Activated CD4-positive, alpha-beta T cell treated with anti-CD3 and anti-CD28 coated beads for 1 hour (primary cell): Measurements from ENCODE around the gene ZMYM1.
"Not testable (repeated sequence)": the region's sequence is repeated elsewhere in the genome, so short reads cannot be mapped to it uniquely, and the experiment has no call there.

ENCODE experiments used
- DNase-seq: peaks from one replicate; pipeline ENCODE4 v3.0.0-alpha.2; 2020

The ZMYM1 gene

DNA sequence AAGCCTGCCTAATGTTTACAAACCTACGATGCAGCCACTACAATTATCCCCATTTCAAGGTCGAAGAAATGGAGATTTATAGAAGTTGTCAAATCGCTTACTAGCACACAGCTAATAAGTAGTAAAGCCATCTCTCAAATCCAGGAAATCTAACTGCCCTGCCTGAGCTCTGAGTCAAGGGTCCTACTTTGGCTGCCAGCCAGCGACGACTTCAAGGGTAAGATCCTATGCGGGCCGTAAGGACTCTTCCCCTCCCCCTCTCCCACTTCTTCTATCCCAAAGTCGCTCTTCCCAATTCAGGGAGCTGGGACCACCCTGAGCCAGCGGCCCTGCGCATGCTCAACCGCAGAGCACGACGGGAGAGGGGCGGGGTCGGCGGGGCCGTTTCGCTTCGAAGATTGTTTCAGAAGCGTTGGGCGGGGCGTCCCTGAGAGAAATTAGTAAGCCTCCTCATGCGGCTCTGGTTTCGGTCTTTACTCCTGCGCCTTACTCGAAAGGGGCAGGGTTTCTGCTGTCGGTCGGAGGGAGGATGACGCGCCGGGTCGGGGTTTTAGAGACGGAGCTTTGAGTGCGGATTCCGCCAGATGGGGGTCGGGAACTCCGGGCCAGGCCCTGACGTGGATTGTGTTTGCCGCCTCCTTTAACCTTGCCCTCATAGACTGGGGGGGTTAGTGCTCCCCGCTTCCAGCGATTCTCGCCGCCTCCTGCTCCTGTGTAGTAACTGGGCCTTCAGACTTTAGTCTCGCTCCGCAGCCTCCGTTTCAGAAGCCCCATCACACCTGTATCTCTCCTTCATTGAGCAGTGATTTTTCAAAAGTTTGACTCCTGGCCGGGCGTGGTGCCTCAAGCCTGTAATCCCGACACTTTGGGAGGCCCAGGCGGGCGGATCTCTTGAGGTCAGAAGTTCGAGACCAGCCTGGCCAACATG lies at the start of gene ZMYM1:
TSS of gene ZMYM1 (plus strand) at position 383 of the 928 bp plus-strand sequence. CDS start 14,603 bp downstream, outside the sequence.
- peak; percentile 72 for DNase-seq

DNA sequence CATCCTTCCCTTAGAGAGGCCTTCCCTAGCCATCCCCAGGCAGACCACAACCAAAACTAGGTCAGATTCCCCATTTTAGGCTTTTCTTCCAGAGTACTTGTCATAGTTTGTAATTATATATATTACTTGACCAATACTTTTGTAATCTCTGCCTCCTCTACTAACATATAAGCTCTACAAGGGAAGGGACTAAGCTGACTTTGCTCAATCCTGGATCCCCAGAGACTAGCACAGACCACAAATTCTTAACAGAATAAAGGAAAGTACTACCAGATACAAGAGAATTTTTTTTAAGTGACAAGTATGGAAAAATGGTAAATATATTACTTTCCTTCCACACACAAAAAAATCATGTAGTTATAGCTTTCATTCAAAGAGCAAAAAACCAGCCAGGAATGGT lies 49.4 kb upstream of the ZMYM1 start:
- DNase-seq: no peak

DNA sequence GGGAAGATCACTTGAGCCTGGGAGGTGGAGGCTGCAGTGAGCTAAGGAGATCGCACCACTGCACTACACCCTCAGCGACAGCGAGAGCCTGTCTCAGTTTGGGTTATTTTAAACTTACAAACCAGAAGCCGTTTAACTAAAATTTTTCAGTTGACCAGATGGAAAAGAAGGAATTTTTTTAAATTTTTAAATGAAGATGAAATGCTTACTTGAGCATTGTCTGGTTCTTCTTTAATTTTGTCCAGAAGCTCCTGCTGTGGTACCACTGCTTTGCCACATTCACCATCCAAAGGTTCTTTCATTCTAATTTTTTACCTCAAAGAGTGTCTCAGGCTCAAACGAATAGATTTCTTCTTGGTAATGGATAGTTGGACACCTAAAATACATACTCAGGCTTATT lies 48.8 kb upstream of the ZMYM1 start:
- DNase-seq: no peak

DNA sequence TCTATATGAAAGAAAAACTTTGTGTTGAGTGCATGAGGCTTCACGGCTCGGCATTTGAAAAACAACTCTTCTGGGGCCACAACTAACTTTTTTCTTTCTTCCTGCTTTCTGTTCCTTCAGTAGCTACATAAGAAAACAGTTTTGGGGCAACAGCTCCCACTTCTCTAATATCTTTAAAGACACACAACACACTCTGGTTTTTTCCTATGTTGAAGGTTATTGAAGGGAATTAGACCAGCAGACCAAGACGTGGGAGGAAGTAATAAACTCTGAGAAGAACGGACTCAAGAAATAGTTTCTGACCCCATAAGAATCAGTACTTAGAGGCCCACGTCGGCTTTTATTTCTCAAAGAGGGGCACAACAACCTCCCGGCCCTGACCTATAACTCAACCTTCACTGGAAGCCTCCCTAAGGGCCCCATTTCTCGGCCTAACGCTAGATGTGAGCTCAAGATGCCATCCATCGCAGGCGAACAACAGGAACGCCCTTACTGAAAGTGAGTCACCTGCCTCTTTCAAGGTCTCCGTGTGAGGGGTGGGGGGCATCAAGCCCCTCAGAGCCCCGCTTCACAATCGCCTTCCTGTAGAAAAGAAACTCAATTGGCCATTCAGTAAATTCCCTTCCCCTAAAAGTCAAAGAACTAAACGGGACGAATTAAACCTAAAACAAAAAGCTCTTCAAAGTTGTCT lies 48.3 kb upstream of the ZMYM1 start:
- peak; percentile 19 for DNase-seq

DNA sequence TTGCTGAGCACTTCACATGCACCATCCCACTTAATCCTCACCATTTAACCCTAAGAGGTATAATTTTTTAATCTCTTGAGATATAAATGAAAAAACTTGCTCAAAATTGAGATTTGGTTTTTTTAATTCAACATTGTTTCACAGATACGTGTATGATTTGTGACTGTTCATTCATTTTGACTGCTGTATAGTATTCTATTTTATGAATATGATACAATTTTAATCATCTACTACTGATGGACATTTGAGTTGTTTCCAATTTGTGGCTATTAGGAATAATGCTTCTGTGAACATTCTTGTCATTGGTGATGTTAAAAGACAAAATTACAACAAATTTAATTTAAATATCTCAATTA lies 46.8 kb upstream of the ZMYM1 start:
- DNase-seq: no peak

DNA sequence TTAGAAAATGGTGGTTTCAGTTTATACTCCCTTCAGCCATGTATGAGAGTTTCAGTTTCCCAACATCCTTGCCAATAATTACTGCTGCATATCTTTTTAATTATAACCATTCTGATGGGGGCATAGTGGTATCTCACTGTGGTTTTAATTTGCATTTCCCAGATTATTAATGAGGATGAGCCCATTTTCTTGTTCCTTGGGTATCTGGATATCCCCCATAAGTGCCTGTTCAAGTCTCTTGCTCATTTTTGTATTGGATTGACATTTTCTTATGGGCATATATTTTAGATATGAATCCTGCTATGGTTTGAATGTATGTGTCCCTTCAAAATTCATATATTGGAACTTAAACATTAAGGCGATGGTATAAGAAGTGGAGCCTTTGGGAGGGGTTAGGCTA lies 45.8 kb upstream of the ZMYM1 start:
- no peak for DNase-seq

DNA sequence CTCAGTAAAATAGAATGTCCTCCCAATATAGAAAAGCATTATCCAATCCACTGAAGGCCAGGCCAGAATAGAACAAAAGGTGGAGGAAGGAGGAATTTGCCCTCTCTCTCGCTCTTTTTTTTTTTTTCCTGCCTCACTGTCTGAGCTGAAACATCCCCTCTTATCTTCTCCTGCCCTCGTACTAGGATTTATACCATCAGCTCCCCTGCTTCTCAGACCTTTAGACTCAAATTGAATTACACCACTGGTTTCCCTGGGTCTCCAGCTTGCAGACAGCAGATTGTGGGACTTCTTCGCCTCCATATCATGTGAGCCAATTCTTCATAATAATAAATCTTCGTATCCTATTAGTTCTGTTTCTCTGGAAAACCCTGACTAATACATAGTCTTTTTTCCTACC lies 42.6 kb upstream of the ZMYM1 start:
- no peak for DNase-seq

DNA sequence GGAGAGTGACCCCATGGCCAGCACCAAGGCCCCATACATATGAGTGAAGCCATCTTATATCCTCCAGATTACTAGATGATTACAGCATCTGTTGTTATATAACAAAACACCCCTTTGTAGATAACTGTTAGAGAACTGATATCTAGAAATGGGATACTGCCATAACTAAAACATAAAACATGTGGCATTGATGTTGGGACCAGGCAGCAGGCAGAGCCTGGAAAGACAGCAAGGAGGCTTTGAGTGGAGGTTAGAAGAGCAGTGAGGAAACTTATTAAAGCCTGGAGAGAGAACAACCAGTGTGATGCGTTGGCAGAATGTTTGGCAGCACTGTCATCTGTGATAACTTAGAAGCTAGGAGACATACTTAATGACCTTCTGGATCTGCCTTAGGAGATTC lies 42.0 kb upstream of the ZMYM1 start:
- DNase-seq: no peak

DNA sequence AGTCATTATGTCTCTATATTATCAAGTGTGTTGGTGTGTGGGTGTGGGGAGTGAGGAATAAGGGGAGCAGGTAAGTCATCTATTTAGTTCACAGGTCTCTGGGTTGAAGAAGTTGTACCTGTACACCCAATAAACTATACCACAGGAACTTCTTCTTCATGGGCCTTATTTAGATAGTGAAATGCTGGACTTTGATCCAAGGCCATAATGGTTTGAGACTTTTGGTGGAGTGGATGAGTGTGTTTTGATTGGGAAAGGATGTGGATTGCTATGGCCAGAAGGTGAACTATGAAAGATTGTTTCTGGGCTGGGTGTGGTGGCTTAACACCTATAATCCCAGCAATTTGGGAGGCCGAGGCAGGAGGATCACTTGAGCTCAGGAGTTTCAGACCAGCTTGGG lies 40.5 kb upstream of the ZMYM1 start:
- no peak for DNase-seq

DNA sequence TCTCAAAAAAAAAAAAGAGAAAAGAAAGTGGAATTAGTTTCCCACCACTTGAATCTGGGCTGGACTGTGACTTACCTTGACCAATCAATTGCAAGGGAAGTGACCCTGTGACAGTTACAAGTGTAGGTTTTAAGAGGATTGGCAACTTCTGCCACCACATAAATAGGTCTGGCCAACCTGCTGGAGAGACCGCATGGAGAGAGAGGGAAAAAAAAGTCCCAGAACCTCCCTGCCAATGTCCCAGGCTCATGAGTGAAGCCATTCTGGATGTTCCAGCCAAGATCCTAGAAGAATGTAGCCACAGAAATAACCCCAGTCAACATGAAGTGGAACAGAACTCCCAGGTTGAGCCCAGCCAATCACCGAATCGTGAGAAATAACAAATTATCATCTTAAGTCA lies 35.7 kb upstream of the ZMYM1 start:
- DNase-seq: no peak

DNA sequence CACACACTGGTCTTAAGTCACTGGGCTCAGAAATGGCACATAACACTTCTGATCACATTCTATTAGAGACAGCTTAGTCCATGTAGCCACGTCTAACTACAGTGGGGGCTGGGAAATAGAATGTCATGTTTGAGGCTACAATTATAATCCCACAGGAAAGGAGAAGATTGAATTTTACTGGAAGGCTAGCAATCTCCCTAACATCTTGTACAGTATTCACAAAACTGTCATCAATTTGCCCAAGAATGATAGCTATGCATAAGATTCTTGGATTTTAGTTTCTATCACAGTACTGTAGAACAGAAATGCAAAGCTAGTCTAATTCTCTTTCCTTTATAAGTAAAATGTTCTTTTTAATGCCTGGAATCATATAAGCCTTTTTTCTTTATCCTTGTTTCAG lies 34.8 kb upstream of the ZMYM1 start:
- no peak for DNase-seq

DNA sequence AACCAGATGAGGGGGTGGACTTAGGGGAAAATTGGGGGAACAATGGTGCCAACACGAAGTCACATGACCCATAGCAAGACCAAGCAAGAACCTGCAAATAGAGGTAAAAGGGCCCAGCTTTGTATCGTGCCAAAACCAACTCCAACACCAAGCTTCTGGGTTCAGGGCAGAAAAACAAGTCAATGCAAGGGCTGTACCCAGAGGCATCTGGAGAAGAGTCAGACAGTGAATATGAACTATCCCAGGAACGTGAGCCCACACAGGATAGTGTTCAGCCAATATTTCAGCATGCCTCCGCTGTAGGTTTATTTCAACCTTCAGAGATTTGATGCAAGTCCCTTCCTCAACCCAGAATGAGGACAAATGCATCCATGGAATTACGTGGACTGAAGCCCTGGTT lies 32.5 kb upstream of the ZMYM1 start:
- DNase-seq: no peak

DNA sequence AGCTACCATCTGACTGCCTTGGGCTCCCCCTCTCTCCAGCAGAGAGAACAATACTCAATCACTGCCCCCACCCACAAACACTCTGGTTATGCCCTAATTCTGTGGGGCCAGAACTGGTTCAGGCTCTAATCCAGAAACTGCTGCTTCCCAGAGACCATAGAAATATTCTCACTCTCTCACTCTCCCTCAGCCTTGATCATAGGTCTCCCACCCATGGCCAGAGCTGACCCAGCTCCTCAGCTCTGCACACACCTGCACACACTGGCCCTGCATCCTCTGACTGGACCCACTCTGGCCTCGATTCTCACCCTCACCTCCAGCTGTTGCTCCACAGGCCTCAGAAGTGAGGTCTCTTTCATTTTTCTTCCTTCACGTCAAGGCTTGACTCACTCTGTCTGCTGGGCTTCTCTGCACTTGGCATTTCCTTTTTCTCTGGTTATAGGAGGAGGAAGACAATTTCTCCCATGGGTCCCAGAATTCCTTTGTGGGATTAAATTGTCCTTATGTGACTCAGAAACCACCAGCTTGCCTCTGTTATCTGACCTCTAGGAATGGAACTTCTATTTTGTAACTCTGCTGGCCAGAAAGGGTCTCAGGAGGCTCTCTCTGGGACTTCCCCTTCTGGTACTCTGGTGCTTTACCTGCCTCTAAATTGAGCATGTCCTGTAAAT lies 31.9 kb upstream of the ZMYM1 start:
- no peak for DNase-seq

DNA sequence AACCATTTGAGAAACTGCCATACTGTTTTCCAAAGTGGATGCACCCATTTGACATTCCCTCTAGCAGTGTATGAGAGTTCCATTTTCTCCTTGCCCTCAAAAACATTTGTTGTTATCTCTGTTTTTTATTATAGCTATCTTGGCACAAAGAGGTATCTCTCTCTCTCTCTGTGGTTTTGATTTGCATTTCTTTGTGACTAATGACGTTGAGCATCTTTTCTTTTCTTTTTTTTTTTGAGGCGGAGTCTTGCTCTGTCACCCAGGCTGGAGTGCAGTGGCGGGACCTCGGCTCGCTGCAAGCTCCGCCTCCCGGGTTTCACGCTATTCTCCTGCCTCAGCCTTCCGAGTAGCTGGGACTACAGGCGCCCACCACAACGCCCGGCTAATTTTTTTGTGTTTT lies 30.1 kb upstream of the ZMYM1 start:
- DNase-seq: no peak

DNA sequence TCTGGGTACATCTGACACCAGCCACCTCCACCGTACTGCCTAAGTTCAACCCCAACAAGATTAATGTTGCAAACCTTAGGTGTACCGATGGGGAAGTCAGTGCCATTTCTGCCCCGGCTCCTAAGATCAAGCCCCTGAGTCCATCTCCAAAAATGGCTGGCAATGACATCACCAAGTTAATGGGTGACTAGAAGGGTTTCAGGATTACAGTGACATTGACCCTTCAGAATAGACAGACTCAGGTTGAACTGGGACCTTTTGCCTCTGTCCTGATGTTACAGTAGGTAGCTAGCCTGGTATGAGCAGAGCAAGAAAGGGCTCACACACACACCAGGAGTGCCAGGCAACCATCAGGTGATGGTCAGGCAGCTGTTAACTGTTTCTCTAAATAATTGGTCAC lies 25.8 kb upstream of the ZMYM1 start:
- DNase-seq: no peak

DNA sequence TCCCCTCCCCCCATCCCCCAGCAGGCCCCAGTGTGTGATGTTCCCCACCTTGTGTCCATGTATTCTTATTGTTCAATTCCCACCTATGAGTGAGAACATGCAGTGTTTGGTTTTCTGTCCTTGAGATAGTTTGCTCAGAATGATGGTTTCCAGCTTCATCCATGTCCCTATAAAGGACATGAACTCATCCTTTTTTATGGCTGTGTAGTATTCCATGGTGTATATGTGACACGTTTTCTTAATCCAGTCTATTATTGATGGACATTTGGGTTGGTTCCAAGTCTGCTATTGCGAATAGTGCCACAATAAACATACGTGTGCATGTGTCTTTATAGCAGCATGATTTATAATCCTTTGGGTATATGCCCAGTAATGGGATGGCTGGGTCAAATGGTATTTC lies 24.9 kb upstream of the ZMYM1 start:
- not testable (repeated sequence) for DNase-seq

DNA sequence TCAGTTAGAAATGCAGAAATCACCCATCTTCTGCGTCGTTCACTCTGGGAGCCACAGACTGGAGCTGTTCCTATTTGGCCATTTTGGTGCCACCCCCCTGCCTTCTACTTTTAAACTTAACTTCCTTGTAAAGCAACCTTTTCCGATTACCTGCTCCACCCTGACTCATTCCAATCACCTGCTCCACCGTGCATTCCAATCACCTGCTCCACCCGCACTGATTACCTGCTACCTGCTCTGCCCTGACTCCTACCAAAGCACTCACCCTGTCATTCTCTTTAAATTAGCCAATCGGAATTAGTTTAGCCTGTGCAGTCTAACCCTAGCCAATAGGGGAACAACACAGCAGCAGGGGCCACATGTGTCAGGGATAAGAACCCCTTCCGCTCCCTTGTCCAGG lies 20.9 kb upstream of the ZMYM1 start:
- DNase-seq: not testable (repeated sequence)

DNA sequence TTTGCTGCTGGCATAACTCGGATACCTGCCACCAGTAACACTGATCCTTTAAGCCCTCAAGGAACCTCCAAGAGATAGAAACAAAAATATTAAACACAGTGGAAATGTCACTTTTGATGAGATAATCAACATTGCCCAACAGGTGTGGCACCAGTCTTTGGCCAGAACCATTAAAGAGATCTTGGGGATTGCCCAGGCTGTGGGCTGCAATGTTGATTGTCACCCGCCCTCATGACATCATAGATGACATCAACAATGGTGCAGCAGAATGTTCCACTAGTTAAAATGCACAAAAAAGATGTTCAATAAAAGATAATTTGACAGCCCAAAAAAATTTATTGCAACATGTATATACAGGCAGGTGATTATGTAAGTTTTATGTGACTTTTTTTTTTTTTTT lies 20.2 kb upstream of the ZMYM1 start:
- DNase-seq: no peak

DNA sequence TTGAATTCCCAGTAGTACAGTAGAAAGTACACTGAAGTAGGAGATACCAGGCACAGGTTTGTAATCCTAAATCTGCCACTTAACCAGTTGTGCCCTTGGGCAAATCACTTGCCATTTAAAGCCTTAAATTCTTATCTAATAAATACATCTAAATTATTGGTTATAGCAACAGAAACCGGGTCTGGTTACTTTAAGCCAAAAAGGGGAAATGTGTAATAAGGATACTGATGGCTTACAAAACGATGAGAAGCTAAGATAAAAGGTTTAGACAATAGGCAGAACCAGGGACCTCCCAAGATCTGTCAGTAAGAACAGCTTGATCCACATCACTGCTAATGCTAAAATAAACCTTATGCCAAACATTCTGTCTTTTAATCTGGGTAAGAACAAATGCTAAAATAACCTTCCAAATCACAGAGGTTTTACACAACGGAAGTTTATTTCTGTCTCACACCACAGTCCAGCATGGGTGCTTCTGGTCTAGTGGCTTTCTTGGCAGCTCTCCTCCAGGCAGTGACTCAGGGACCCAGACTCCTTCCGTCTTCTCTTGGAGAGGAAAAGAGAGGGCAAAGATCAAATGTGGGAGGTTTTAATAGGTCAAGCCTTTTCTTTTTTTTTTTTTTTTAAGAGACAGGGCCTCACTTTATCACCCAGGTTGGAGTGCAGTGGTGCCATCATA lies 16.5 kb upstream of the ZMYM1 start:
- no peak for DNase-seq

DNA sequence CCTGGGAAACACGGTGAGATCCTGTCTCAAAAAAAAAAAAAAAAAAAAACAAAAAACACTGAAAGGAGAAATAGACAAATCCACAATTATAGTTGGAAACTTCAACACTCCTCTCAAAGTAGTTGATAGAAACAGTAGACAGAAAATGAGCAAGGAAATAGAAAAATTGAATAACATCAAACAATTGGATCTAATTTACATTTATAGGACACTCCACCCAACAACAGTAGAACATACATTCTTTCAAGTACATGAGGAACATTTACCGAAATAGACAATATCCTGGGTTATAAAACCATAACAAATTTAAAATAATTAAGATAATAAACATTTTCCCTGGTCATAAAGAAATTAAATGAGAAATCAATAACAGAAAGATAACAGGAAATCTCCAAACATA lies 14.9 kb upstream of the ZMYM1 start:
- DNase-seq: no peak

DNA sequence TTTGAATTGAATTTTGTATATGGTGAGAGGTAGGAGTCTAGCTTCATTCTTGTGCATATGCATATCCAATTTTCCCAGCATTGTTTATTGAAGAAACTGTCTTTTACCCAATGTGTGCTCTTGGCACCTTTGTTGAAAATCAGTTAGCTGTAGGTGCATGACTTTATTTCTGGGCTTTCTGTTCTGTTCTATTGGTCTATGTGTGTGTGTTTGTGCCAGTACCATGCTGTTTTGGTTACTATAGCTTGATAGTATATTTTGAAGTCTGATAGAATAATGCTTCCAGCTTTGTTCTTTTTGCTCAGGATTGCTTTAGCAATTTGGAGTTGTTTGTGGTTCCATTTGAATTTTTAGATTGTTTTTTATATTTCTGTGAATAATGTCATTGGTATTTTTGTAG lies 9.4 kb upstream of the ZMYM1 start:
- no peak for DNase-seq

DNA sequence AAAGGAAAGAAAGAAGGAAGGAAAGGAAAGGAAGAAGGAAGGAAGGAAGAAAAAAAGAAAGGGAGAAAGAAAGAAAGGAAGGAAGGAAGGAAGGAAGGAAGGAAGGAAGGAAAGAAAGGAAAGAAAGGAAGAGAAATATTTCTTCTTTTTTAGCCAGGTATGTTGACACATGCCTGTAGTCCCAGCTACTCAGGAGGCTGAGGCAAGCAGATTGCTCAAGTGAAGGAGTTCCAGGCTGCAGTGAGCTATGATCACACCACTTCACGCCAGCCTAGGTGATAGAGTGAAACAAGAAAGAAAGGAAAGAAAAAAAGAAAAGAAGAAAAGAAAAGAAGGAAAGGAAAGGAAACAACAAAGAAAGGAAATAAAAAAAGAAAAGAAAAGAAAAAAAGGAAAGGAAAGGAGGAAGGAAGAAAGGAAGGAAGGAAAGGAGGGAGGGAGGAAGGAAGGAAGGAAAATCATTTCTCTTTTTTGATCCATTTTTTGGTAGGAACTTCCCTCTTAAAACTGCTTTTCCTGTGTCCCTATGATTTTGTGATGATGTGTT lies 5.8 kb upstream of the ZMYM1 start:
- no peak for DNase-seq

DNA sequence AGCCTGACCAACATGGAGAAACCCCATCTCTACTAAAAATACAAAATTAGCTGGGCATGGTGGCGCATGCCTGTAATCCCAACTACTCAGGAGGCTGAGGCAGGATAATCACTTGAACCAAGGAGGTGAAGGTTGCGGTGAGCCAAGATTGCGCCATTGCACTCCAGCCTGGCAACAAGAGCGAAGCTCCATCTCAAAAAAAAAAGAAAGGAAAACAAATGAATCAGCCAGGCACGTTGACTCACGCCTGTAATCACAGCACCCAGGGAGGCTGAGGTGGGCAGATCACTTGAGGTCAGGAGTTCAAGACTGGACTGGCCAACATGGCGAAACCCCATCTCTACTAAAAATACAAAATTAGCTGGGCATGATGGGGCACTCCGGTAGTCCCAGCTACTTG lies 2.8 kb upstream of the ZMYM1 start:
- not testable (repeated sequence) for DNase-seq
